Fibroblast of skin of scalp (primary cell): Measurements from ENCODE around the gene KDM5C.

Experiments used
- DNase-seq: peaks from one replicate; pipeline ENCODE4 v3.0.0-alpha.2; 2013

The KDM5C gene

DNA sequence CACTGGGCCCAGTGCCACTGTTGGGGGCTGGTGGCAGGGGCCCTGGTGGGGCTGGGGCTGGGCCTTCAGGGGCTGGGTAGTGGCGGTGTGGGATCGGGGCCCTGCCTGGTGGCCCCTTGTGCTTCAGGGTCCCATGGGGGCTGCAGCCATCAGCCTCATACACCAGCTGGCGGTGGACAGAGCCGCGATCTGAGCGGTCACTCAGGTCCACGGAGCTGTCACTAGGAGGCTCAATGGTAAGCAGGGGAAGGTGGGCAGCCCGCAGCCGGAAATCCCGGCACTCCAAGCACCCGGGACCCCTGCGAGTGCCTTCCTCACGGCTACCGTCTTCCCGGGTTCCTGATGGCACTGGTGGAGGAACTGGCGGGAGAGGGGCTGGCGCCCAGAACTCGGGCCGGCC is 25.5 kb upstream of the KDM5C start:
- no peak for DNase-seq

DNA sequence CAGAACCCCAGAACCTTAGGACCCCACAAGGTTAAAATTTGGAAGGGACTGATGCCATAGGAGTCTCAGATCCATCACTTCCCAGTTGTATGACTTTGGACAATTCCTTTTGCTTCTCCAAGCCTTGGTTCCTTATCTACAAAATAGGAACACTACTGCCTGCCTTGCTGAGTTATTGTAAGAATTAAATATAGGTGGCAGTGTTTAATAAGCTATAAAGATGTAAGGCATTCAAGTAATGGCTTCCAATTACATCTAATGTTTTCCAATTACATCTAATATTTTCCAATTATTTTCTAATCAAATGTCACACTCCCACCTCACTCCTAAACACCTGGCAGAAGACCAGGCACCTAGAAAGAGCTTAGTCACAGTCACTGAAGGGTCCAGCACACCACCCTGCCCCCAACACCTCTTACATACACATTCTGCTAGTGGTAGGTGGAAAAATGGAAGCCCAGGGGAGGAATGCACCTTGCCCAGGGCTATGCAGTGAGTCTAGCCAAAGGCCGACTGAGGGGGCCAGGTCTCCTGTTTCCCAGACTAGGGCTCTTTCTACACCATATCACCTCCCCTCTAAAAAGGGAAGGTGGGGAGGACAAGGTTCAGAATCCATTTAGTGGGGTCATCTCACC is 24.5 kb upstream of the KDM5C start:
- no peak for DNase-seq

DNA sequence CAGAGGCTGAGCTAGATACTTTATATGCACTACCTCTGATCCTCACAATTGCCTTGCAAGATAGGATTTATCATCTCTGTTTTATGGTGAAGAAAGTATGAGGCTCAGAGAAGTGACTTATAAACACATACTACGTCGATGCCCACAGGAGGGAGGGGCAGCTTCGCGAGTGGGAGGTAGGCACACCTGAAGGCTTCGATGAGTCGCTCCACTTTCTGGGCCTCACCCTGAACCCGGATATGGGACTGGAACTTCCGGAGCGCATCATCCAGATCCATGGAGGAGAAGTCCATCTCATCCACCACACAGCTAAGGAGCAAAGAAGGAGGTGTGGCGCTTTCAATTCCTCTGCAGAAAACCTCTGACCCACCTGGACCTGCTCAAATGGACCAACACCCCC is 22.9 kb upstream of the KDM5C start:
- no peak for DNase-seq

DNA sequence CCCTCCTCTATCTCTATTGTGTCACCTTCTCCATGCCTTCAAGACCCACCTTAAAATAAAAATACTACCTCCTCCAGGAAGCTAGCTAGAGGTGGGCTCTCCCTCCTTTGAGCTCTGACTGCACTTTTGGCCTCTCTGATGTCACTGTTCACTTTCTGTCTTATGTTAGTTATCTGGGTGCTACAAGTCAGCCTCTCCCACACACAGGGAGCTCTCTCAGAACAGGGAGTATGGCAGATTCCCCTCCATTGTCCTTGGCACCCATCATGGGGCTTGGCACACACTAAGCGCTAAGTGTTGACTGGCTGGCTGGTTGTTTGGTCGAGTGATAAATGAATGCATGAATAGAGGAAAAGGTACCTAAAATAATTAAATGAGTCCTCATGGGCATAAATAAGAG is 21.2 kb upstream of the KDM5C start:
- no peak for DNase-seq

DNA sequence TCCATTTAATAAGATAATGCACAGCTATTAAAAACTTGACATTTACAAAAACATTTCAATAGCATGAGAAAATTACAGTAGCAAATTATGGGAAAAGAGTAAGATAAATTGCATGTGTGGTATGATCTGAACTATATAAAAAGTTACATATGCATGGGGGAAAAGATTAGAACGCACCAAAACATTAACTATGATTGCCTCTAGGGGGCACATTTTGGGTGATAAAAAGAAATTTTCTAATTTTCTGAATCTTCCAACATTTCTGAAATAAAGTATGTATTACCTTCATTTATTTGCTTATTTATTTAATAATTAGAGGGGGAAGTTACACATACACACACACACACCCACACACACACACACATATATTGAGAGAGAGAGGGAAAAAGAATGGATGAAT is 19.6 kb upstream of the KDM5C start:
- DNase-seq: no peak

DNA sequence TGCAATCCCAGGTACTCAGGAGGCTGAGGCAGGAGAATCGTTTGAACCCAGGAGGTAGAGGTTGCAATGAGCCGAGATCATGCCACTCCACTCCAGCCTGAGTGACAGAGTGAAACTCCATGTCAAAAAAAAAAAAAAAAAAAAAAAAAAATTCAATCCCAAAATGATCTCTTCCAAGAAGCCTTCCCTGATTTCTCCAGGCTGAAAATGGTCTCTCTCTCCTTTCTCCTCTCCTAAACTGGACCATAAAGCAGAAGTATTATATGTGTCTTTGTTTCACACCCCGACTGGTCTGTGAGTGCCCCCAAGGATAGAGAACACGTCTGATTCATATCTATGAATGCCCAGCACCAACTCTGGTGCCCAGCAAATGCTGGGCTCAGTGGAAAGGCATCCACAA is 17.3 kb upstream of the KDM5C start:
- DNase-seq: no peak

DNA sequence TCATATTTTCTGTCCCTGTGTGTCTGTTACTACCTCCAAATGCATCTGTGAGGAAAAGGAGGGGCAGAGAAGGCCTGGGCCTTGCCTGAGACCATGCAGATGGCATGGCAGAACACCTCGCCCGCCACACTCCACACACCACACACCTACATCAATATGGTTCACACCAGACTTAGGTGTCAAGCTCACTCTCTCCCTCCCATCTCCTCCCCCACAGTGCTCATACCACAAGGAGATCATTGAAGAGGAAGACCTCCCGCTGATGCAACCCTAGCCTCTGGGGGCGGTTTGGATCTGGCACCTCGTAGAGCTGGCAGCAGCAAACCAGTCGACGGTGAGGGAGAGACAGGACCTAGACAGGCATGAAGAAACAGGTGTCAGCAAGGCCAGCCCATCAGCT is 16.6 kb upstream of the KDM5C start:
- DNase-seq: no peak

DNA sequence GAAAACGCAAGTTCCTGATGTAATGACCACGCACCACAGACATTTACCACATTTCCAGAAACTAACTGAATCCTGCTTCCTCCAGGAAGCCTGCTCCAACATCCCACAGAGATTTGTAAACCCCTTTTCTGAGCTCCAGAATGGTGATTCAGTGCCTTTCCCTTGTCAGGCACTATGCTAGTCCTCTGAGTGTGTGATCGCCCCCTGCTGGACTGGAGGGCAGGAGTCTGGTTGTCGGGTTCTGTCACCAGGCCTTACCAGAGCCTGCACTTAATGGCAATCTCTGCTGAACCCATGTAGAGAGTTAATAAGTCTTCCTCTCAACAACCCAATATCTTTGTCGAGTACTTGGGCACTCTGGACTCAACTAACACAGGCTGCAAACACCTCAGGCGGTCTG is 14.5 kb upstream of the KDM5C start:
- no peak for DNase-seq

DNA sequence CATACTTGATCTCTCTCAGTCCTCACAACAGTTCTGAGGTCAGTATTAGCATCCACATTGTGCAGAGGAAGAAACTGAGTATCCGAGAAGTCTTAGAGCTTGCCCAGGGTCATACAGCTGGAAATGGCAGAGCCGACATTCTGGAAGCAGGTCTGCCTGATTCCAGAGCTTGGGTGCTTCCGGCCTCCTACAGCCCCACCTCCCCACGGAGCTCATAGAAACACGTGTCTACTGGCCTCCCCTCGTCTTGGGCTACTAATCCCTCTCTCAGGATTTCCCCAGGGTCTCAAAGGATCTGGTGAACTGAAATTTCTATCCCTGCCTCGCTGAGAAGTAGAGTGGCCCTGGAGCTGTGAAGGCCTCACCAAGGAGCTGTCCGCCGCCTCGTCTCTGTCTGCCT is 12.0 kb upstream of the KDM5C start:
- no peak for DNase-seq

DNA sequence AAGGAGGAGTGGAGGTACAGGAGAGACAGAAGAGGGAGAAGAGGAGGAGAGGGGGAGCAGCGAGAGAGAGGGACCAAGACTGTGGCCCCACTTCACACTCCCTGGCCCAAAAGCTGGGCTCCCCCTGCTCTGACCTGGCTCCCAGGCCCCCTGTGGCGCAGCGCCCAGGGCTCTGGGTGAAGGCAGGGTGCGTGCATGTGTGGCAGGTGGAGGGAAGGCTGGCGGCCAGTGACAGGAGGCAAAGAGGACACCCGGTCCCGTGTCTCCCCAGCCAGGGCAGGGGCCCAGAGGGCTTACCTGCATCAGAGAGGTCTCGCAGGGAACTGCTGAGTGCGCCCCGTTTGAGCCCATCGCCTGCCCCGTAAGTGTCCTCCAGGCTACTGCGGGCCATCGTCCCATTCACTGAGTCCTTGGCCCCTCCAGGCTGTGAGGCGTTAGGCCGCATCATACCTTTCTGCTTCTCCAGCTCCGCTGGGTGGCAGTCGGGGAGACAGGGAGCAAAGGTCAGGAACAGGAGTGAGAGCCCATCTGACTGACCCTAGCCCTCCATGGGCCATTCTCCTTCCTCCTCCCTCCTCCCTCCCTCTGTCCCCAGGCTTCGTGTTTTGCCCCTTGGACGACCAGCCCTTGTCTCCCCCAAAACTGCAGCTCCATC is 11.1 kb upstream of the KDM5C start:
- no peak for DNase-seq

DNA sequence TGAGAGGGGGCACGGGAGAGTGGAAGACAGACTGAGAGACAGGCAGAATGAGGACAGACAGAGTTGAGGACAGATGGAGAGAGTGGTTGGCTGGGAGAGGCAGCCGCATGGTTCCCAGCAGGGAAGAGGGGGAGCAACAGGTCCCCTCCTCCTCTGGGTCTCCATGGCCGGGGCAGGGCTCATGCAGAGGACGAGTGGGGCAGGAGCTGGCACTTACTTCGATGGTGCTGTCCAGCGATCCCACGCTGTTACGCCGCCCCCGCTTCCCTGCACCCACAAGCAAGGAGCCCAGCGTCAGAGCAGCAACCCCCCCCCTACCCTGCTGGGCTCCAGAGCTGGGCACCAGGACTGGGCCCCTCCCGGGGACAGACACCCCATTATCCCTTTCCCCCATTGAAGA is 10.6 kb upstream of the KDM5C start:
- no peak for DNase-seq

DNA sequence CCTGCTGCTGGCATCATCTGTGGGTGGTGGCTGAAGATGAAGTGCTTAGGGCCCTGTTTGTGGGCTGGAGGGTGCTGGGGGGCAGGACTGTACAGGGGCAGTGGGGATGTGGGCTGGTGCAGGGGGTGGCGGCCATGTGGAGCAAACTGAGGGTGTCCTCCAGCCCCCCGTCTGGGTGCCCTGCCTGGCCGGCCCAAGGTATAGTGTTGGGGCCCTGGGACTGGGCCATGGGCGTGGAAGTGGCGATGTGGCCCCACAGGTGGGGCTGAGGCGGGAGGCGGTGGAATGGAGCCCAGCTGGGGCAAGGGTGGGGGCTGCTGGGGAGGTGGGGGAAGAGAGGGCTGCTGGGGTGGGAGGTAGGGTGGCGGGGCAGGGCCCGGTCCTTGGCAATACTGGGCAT is 9.5 kb upstream of the KDM5C start:
- no peak for DNase-seq

DNA sequence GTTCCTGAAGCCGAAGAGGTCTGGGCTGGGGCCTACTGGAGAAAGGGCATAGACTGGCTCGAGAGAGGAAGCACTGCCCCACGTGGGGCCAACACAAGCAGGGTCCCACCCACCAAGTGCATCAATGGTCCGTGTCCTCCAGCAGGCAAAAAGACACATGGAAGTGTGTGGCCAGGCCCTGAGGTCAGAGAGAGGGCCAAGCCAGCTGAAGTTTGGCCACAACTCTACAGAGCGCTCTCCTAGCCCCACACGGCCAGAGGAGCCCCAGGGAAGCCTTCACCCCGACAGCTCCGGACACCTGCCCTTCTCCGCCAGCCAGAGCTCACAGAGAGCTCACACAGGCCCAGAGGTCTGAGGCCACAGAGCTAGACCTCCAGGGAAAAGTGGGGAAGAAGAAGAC is 8.5 kb upstream of the KDM5C start:
- no peak for DNase-seq

DNA sequence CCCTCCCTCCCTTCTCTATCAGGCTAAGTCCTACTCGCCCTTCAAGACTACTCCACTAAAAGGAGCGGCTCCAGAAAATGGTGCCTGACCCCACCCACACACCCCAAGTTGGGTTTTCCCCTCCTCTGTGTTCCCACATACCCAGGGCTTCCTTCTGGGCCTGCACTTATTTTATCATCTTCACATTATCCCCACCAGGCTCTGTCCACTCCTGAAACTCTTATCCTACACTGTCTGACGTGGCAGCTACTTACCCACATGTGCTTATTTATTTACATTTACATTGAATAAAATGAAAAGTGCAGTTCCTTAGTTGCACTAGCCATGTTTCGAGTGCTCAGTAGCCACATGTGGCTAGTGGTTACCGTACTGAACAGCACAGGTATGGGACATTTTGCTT is 5.1 kb upstream of the KDM5C start:
- no peak for DNase-seq

DNA sequence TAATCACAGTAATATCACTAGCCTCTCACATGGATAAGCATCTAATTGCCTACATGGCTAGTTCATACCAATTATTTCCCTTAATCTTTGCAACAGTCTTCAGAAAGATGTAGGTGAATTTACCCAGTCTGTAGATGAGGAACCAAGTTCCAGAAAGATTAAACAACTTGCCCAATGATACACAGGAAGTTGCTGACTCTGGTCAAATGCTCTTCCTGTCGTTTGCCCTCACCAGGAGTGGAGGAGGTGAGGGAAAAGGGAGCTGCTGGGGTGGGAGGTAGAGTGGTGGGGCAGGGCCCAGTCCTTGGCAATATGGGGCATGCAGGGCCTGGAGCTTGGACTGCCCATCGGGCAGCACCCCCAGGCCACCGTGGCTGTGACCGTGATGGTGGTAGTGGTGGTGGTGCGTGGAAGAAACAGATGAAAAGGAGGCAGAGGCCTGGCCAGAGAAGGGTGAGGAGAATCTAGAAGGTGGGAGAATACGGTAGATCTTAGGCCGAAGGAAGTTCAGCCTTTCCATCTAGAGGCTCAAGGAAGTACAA is 2.3 kb upstream of the KDM5C start:
- no peak for DNase-seq

DNA sequence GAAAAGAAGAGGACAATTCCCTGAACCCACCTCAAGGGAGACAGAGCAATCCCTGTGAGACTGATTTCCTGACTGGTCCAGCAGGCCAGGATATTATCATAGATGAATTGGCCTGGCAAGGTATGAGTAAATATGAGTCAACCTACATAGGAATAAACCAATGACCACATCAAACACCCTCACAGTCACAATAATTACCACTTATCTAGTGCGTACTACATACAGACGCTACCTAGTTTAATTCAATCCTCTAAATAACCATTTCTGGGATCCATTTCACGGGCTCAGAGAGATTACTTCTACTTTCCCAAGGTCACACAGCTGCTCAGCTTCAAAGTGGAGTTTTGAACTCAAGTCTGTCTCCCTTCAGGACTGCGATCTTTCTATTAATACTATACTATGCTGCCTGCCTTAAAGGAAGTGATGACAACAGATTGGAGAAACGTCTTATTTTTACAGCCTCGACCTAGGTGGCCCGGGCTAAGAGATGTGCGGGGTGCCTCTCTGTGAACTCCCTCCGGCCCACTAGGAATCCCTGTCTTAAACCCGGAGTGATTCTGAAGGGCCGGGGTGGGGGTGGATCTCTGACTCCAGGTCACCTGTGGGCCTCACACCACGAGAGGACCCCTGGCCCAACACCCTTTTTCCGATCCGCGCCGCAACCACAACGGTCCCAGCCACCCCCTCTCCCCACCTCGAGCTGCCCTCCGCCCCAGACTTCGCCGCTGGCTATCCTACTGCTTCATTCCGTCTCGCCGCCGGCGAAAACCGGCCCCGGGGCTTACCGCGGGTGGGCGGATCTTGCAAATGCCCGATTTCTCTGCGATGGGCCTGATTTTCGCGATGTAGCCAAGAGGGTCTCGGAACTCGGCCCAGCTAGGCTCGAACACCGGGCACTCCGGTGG is 800 bp downstream of the KDM5C start:
- DNase-seq: no peak

DNA sequence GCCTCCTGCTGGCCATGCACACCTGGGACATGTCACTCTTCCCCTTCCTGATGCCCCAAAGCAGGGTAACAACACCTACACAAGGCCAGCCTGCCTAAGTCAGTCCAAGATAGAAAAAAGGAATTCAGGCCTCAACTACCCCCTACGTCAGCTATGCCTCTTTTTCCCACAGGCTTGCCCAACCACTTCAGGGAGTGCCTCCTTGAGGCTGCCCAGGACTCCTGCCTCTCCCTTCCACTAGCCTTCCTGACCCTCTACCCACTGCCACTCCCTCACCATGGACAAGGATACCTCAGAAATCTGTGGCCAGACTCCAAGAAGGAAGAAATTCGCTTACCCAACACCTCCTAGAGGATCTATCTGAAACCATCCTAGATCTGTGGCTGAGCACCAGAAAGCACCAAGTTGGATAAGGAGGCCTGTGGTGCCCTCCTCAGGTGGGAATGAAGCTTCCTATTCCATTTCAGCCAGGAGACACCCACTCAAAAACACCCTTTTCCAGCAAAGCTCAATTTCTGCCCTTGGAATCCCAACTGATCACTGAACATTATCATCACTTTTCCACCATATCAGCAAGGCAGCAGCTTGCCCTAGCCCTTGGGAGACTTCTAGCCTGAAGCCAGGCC is 1.8 kb downstream of the KDM5C start:
- peak; percentile 3 for DNase-seq

DNA sequence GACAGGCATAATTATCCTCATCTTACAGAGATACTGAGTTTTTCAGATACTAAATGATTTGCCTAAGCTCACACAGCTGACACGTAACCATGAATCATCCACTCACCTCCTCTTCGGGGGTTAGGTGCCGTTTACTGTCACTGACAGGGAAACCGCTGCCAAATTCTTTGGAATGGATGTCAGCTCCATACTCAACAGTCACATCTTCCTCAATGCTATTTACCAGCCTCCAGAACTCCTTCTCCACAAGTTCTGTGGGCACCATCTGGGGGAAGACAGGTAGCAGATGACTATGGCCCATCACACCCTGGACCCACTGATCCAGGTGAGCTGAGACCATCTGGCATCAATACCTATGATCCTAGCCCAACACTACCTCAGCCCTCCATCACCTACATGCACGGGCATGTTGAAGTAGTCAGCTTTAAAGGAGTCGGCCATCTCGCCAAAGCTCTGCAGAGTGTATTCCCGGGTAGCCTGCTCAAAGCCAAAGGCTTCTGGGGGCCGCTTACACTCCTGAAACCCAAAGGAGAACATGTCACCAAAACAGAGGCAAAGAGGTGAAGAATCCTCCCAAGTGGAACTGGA is 13.5 kb downstream of the KDM5C start:
- no peak for DNase-seq

DNA sequence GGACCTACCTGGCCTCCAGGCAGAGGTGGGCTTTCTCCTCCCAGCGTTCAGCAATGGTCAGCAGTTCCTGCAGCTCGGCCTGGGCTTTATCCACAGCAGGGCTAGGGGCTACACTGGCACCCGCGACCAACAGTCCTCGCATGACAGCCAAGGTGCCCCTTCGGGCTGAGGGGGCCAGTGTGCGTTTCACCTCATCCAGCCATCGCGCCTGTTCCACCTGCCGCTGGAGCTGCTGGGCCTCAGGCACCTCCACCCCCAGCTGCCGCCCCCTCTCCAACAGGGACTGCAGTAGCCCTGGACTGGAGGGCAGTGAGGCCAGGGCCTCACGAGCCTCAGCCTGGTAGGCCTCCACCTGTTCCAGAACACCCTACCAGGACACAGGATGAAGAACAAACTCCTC is 28.3 kb downstream of the KDM5C start:
- no peak for DNase-seq

DNA sequence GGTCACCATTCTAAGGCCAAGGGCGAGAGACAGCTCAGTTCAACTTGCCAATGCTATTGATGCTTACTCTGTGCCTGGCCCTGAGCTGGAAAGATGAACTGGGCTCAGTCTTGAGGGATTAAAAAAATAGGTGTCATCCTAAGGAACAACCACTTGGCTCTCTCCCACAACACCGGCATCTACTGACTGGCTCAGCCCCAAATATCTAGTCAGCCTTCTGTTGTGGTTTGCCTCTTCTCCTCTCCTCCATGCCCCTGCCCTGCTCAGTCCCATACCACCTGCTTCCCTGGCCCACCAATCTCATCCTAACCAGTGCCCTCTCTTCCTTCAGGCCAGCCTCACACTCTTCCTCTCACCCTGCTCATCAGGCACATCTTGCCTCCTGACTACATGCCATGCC is 29.6 kb downstream of the KDM5C start:
- DNase-seq: no peak

DNA sequence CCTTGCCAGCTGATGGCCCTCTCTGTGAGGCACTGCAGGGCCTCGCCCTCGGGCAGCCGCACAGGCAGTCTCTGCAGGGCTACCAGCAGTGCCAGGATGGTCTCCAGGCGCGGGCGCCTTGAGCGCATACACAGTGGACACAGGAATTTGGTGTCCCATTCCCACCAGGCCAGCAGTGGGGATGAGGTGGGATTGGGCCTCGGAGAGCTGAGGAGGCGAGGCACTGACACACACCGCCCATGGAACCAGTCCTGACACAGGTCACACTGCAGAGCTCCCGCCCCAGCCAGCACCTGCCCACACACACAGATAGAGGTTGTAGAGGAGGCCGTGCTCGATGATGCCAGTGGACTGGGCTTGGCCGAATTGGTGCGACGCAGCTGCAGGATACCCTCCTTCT is 30.7 kb downstream of the KDM5C start:
- DNase-seq: no peak

DNA sequence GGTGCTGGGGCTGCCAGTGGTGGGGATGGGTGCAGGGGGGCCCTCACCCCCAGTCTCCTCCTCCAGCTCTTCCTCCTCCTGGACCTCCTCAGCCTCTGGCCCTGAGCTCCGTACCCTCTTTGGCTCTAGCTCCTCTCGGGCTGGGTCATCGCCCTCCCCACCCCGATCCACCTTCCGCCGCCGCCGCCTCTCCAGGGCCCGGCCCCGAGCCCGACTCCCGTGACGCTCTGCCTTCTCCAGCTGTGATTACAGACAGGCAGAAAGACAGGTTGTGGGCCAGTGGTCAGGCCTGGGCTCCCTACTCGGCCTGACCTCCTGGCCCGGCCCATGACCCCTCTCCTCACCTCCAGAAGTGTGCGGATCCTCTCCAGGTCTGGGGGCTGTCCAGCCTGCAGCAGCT is 31.9 kb downstream of the KDM5C start:
- DNase-seq: no peak
